Measurements from ENCODE around the gene VDAC2.

DNA sequence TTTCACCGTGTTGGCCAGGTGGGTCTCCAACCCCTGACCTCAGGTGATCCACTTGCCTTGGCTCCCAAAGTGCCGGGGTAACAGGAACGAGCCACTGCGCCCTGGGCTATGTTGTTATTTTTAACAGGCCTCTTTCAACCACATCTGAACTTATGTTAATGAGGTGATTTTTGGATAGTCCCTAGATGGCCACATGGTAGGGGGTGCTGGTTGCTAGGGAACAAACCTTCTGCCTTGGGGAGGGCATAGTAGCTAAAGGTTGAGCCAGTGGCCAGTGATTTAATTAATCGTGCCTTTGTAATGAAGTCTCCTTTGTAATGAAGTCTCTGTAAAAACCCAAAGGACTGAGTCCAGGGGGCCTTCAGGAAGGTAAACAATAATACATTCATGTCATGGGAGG, 16.1 kb downstream of the VDAC2 start:
- TF ChIP-seq, protein P1, sequence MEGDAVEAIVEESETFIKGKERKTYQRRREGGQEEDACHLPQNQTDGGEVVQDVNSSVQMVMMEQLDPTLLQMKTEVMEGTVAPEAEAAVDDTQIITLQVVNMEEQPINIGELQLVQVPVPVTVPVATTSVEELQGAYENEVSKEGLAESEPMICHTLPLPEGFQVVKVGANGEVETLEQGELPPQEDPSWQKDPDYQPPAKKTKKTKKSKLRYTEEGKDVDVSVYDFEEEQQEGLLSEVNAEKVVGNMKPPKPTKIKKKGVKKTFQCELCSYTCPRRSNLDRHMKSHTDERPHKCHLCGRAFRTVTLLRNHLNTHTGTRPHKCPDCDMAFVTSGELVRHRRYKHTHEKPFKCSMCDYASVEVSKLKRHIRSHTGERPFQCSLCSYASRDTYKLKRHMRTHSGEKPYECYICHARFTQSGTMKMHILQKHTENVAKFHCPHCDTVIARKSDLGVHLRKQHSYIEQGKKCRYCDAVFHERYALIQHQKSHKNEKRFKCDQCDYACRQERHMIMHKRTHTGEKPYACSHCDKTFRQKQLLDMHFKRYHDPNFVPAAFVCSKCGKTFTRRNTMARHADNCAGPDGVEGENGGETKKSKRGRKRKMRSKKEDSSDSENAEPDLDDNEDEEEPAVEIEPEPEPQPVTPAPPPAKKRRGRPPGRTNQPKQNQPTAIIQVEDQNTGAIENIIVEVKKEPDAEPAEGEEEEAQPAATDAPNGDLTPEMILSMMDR (IDR thresholded peaks at IDR 0.05 in 4 of 5, conservative IDR thresholded peaks at IDR 0.05 in 1 of 5), result no peak
- TF ChIP-seq POLR2A (IDR thresholded peaks at IDR 0.05), result no peak
